B cell (primary cell): ENCODE results near the gene LRCH2. TPM values are rescaled to one million over a fixed set of nuclear protein-coding genes. Genes with fewer than 3 reads are reported as not detected.

Source experiments
- ATAC-seq: fragments of 200-7000 bp; cut with Tn5 transposase; one replicate; pipeline ENCODE4 v1.10.0; 2021; ENCODE audit warnings: low read depth, mild to moderate bottlenecking, moderate number of reproducible peaks, moderate library complexity
- CTCF ChIA-PET: fragments of 350-600 bp; sonication (Branson Sonifier 250); formaldehyde crosslinking; loops from one replicate; lab custom pipeline; 2021; ENCODE audit warnings: antibody characterized with exemption, inconsistent platforms; lab: Charles Lee
- POLR2A ChIA-PET: fragments of 350-600 bp; sonication (Branson Sonifier 250); formaldehyde crosslinking; loops from one replicate; lab custom pipeline; 2021; ENCODE audit warnings: antibody characterized with exemption; lab: Charles Lee
- DNase-seq: peaks from one replicate; pipeline ENCODE4 v3.0.0; 2013
- H2AFZ ChIP-seq: 2 replicates; pipeline ENCODE4 v1.6.1; 2012; ENCODE audit warnings: mild to moderate bottlenecking, low read depth, low read length; ENCODE audit not compliant: insufficient read depth, poor library complexity, severe bottlenecking
- H3K27ac ChIP-seq, 2 donors: 1 replicate in 1 of 2; 2 replicates in 1 of 2; pipeline ENCODE4 v1.5.1; 2012 to 2013; ENCODE audit warnings: low read length in 2 of 2, mild to moderate bottlenecking in 2 of 2, moderate library complexity in 1 of 2
- H3K27me3 ChIP-seq, 4 experiments: fragments of 200-600 bp in 1 of 4; sonication (generic) in 1 of 4; replicated peaks in 1 of 4; 1 replicate in 2 of 4; 2 replicates in 2 of 4; pipeline versions ENCODE4 v1.6.1 to v1.7.0; 2013 to 2016; ENCODE audit warnings: low read length in 3 of 4, mild to moderate bottlenecking in 2 of 4, mixed read lengths in 1 of 4, moderate library complexity in 1 of 4; ENCODE audit not compliant: insufficient read depth in 4 of 4, control insufficient read depth in 3 of 4; ENCODE audit errors: control extremely low read depth in 1 of 4
- H3K36me3 ChIP-seq, 2 experiments: replicated peaks in 1 of 2; 1 replicate in 1 of 2; 2 replicates in 1 of 2; pipeline versions ENCODE4 v1.6.1 to v1.7.1; 2013; ENCODE audit warnings: low read length in 1 of 2; ENCODE audit not compliant: insufficient read depth in 2 of 2, control insufficient read depth in 1 of 2; ENCODE audit errors: control extremely low read depth in 1 of 2, extremely low read depth in 1 of 2
- H3K4me1 ChIP-seq, 2 donors: fragments of 200-600 bp in 1 of 2; sonication (generic) in 1 of 2; 1 replicate in 1 of 2; 2 replicates in 1 of 2; pipeline versions ENCODE4 v1.5.1 to v1.6.1; 2013 to 2017; ENCODE audit warnings: low read length in 2 of 2; ENCODE audit not compliant: control insufficient read depth in 2 of 2, insufficient read depth in 2 of 2
- H3K4me2 ChIP-seq: replicated peaks from 2 replicates; pipeline ENCODE3; 2012; ENCODE audit warnings: mild to moderate bottlenecking, low read depth, low read length; ENCODE audit not compliant: poor library complexity, severe bottlenecking
- H3K4me3 ChIP-seq, 5 experiments: fragments of 200-600 bp in 1 of 5; sonication (generic) in 1 of 5; 1 replicate in 3 of 5; 2 replicates in 2 of 5; pipeline versions ENCODE4 v1.5.1 to v1.7.0; 2011 to 2016; ENCODE audit warnings: low read length in 4 of 5, mild to moderate bottlenecking in 4 of 5, low read depth in 2 of 5, control low read depth in 1 of 5, moderate library complexity in 1 of 5; ENCODE audit not compliant: insufficient read depth in 1 of 5; ENCODE audit errors: control extremely low read depth in 1 of 5, extremely low read depth in 1 of 5
- H3K79me2 ChIP-seq: fragments of 200-600 bp; sonication (generic); one replicate; pipeline ENCODE4 v1.6.0; 2016; ENCODE audit warnings: low read length; ENCODE audit not compliant: control insufficient read depth, insufficient read depth
- H3K9ac ChIP-seq: fragments of 200-600 bp; sonication (generic); 2 replicates; pipeline ENCODE4 v1.6.1; 2017; ENCODE audit warnings: mild to moderate bottlenecking, low read length, moderate library complexity
- H3K9me3 ChIP-seq, 3 donors: one replicate each; pipeline versions ENCODE4 v1.6.1 to v1.7.1; 2013; ENCODE audit warnings: low read length in 2 of 3; ENCODE audit not compliant: control insufficient read depth in 2 of 3, insufficient read depth in 1 of 3; ENCODE audit errors: control extremely low read depth in 1 of 3
- H4K20me1 ChIP-seq: 2 replicates; pipeline ENCODE4 v1.6.0; 2012; ENCODE audit warnings: mild to moderate bottlenecking, low read length; ENCODE audit not compliant: insufficient read depth, control insufficient read depth, poor library complexity, severe bottlenecking
- H3K27ac Mint-ChIP-seq: one replicate; pipeline ENCODE4 v1.8.0; 2021; ENCODE audit warnings: mixed read lengths
- H3K27me3 Mint-ChIP-seq: one replicate; pipeline ENCODE4 v1.8.0; 2021; ENCODE audit warnings: mixed read lengths
- H3K4me1 Mint-ChIP-seq: one replicate; pipeline ENCODE4 v1.8.0; 2021; ENCODE audit warnings: mixed read lengths
- H3K4me3 Mint-ChIP-seq: one replicate; pipeline ENCODE4 v1.8.0; 2021; ENCODE audit warnings: mixed read lengths
- H3K9me3 Mint-ChIP-seq: one replicate; pipeline ENCODE4 v1.8.0; 2022; ENCODE audit warnings: mixed read lengths; ENCODE audit not compliant: insufficient read depth
- CTCF ChIP-seq: fragments of 200-600 bp; IDR thresholded peaks from one replicate; pipeline ENCODE4 v1.8.0; 2022; ENCODE audit warnings: antibody characterized with exemption, mild to moderate bottlenecking
- EZH2 ChIP-seq: IDR thresholded peaks from 2 replicates; pipeline ENCODE4 v1.6.1; 2012; ENCODE audit warnings: borderline replicate concordance, low read depth, mild to moderate bottlenecking, moderate library complexity, low read length; ENCODE audit not compliant: insufficient read depth, poor library complexity, severe bottlenecking
- WGBS: methylation state at CpG from one replicate; pipeline ENCODE4 v1.1.5; 2013; ENCODE audit warnings: missing lambda C conversion rate; ENCODE audit not compliant: insufficient coverage; 5-methylcytosine and 5-hydroxymethylcytosine counted together
- intact Hi-C: fragments of 100-400 bp; cut with micrococcal nuclease; formaldehyde crosslinking; loops from one replicate; pipeline ENCODE4 v1.10.0; 2022
- polyA minus RNA-seq: library from RNA; depleted of rRNA, polyadenylated mRNA; stranded (reverse); fragments of >200 nt; gene quantifications from 2 replicates; pipeline ENCODE4 v1.2.3, GENCODE V29; 2012
- polyA plus RNA-seq: library from polyadenylated mRNA; depleted of rRNA; stranded (reverse); fragments of >200 nt; gene quantifications from 2 replicates; pipeline ENCODE4 v1.2.3, GENCODE V29; 2012
- total RNA-seq, 2 donors: library from RNA; stranded (reverse); fragments of 120-200 nt in 1 of 2; gene quantifications; 1 replicate in 1 of 2; 2 replicates in 1 of 2; pipeline versions ENCODE4 v1.2.3 to v1.2.4, GENCODE V29; 2013 to 2022

The LRCH2 gene
- total RNA-seq = not detected in 2 replicates
- 0.09 TPM for total RNA-seq (2013)
- not detected in 2 replicates for polyA plus RNA-seq
- polyA minus RNA-seq = not detected in 2 replicates

- Mint-ChIP-seq H3K9me3 (no peaks in the 10 kb centered on the region), H3K4me1 (peaks cover 4% of the 10 kb centered on the region), H3K4me3 (peak within 1 kb of the TSS; percentile 26), H3K27me3 (peaks cover 15% of the 10 kb centered on the region), H3K27ac (no peak within 1 kb of the TSS)
- Histone ChIP-seq H3K9me3 (no peaks in the 10 kb centered on the region), H3K4me3 (no peak within 1 kb of the TSS), H3K4me2 (no peak within 1 kb of the TSS), H3K4me1 (no peaks in the 10 kb centered on the region), H2AFZ (no peak within 1 kb of the TSS), H3K27me3 (peaks cover 0 to 3% (median 1%) of the 10 kb centered on the region in 4 experiments), H3K36me3 (no peaks in the 10 kb centered on the region), H3K79me2 (no peaks in the 10 kb centered on the region), H3K9ac (no peak within 1 kb of the TSS), H3K27ac (no peak within 1 kb of the TSS), H4K20me1 (no peaks in the 10 kb centered on the region)
- no peak for ATAC-seq
- no peak for DNase-seq
- WGBS = 2% methylated on average over 18 of the region's 59 CpGs
- TF ChIP-seq CTCF (no peak), EZH2 (no peak)
- ChIA-PET CTCF (no interaction called here), POLR2A (no interaction called here)
- intact Hi-C loops = no loop called here
Observed at GRCh38 chrX:115233497-115234455, at the start of gene LRCH2. Gene LRCH2, minus strand, starts transcription at chrX:115234096. Its CDS starts 55 bp downstream, at chrX:115234041.

GRCh38 chrX:115269051-115269683, 35.3 kb upstream of the LRCH2 start:
- DNase-seq = no peak
- Histone ChIP-seq H3K4me2 (no peak overlapping the region), H3K36me3 (no peaks in the 10 kb centered on the region), H3K9ac (no peak overlapping the region), H3K4me1 (no peaks in the 10 kb centered on the region), H3K9me3 (no peaks in the 10 kb centered on the region), H3K27ac (no peak overlapping the region), H4K20me1 (no peaks in the 10 kb centered on the region), H3K4me3 (no peak overlapping the region), H3K79me2 (no peaks in the 10 kb centered on the region), H2AFZ (no peak overlapping the region), H3K27me3 (no peaks in the 10 kb centered on the region)
- ATAC-seq = no peak
- CTCF ChIA-PET = no interaction called here
- Mint-ChIP-seq H3K9me3 (no peaks in the 10 kb centered on the region), H3K27me3 (no peaks in the 10 kb centered on the region), H3K4me3 (no peak overlapping the region), H3K27ac (no peak overlapping the region), H3K4me1 (no peaks in the 10 kb centered on the region)
- no CpG with 5 or more reads among the region's 1 CpG for WGBS
- POLR2A ChIA-PET = no interaction called here
- intact Hi-C loops = no loop called here
- no peak for TF ChIP-seq EZH2
- TF ChIP-seq CTCF = no peak
